Uterus (tissue), 4 donors: ENCODE results near the gene DPP10. TPM values are rescaled to one million over a fixed set of nuclear protein-coding genes. Genes with fewer than 3 reads are reported as not detected.

Experiments used
- DNase-seq, 2 donors: peaks; one replicate each; pipeline ENCODE4 v3.0.0-alpha.2; 2019 to 2020
- H3K27ac ChIP-seq, 2 donors: fragments of 200-600 bp; sonication (generic); 1 replicate in 1 of 2; 2 replicates in 1 of 2; pipeline ENCODE4 v1.5.1; 2016 to 2018
- H3K27me3 ChIP-seq, 2 donors: fragments of 200-600 bp; sonication (generic); one replicate each; pipeline ENCODE4 v1.5.1; 2018 to 2019; ENCODE audit warnings: control low read depth in 1 of 2
- H3K36me3 ChIP-seq, 2 donors: fragments of 200-600 bp; sonication (generic); one replicate each; pipeline ENCODE4 v1.5.1; 2019; ENCODE audit warnings: control low read depth in 1 of 2
- H3K4me1 ChIP-seq, 2 donors: fragments of 200-600 bp; sonication (generic); one replicate each; pipeline ENCODE4 v1.5.1; 2018 to 2019; ENCODE audit warnings: control low read depth in 1 of 2
- H3K4me3 ChIP-seq, 2 donors: fragments of 200-600 bp; sonication (generic); 1 replicate in 1 of 2; 2 replicates in 1 of 2; pipeline ENCODE4 v1.5.1; 2018 to 2019; ENCODE audit warnings: mild to moderate bottlenecking in 1 of 2
- H3K9me3 ChIP-seq, 2 donors: fragments of 200-600 bp; sonication (generic); one replicate each; pipeline ENCODE4 v1.5.1; 2019; ENCODE audit warnings: control low read depth in 1 of 2
- CTCF ChIP-seq, 4 experiments: fragments of 200-600 bp in 2 of 4; fragments of 450-650 bp in 2 of 4; sonication (generic) in 2 of 4; IDR thresholded peaks; one replicate each; pipeline ENCODE4 v1.5.1; 2016 to 2019; ENCODE audit warnings: antibody characterized with exemption in 4 of 4, mild to moderate bottlenecking in 2 of 4, moderate library complexity in 1 of 4
- POLR2A ChIP-seq, 2 donors: fragments of 450-650 bp; IDR thresholded peaks; one replicate each; pipeline ENCODE4 v1.6.1; 2016; ENCODE audit warnings: antibody characterized with exemption in 2 of 2, mild to moderate bottlenecking in 1 of 2, moderate library complexity in 1 of 2
- intact Hi-C: fragments of 100-400 bp; cut with DNase I; formaldehyde crosslinking; loops from one replicate; pipeline ENCODE4 v1.15.1; 2023; ENCODE audit warnings: low total_unique reads
- total RNA-seq, 4 donors: library from RNA; depleted of rRNA in 3 of 4; stranded (reverse); fragments of >200 nt in 3 of 4; gene quantifications; one replicate each; pipeline versions ENCODE4 v1.1.0 to v1.2.4, GENCODE V29; 2014 to 2023
- donor health status: DM: yes; HTN: yes; CAD: no.

DPP10 gene
- total RNA-seq, 4 donors from 2014 or later, result 33.0 TPM; not detected in 3

- H3K4me1 ChIP-seq, result no peaks in the 10 kb centered on the region
- H3K9me3 ChIP-seq, result no peaks in the 10 kb centered on the region
- TF ChIP-seq POLR2A (IDR thresholded peaks at IDR 0.05) (no peak), CTCF (IDR thresholded peaks at IDR 0.05) (no peak)
- H3K36me3 ChIP-seq, result no peaks in the 10 kb centered on the region
- no peaks in the 10 kb centered on the region for H3K27me3 ChIP-seq
- no peak overlapping the region for H3K27ac ChIP-seq
- H3K4me3 ChIP-seq, result no peak overlapping the region
- intact Hi-C loops, result no loop called here
- no peak for DNase-seq
Observed at GRCh38 chr2:115034801-115035200, 592.4 kb downstream of the DPP10 start.

GRCh38 chr2:115036818-115037217, 594.4 kb downstream of the DPP10 start:
- no peak overlapping the region for H3K27ac ChIP-seq
- intact Hi-C loops, result no loop called here
- no peaks in the 10 kb centered on the region for H3K9me3 ChIP-seq
- no peaks in the 10 kb centered on the region for H3K36me3 ChIP-seq
- no peaks in the 10 kb centered on the region for H3K4me1 ChIP-seq
- H3K4me3 ChIP-seq, result no peak overlapping the region
- no peak for DNase-seq
- H3K27me3 ChIP-seq, result no peaks in the 10 kb centered on the region
- TF ChIP-seq POLR2A (IDR thresholded peaks at IDR 0.05), result no peak
- no peak for TF ChIP-seq CTCF (IDR thresholded peaks at IDR 0.05)

- intact Hi-C loops, result no loop called here
- TF ChIP-seq CTCF (IDR thresholded peaks at IDR 0.05) (no peak), POLR2A (IDR thresholded peaks at IDR 0.05) (no peak)
- H3K27me3 ChIP-seq, result no peaks in the 10 kb centered on the region
- H3K9me3 ChIP-seq, result no peaks in the 10 kb centered on the region
- DNase-seq, result no peak
- no peak overlapping the region for H3K4me3 ChIP-seq
- no peak overlapping the region for H3K27ac ChIP-seq
- H3K36me3 ChIP-seq, result no peaks in the 10 kb centered on the region
- no peaks in the 10 kb centered on the region for H3K4me1 ChIP-seq
Observed at GRCh38 chr2:115057473-115057872, 615.0 kb downstream of the DPP10 start.

GRCh38 chr2:115070002-115070401, 627.6 kb downstream of the DPP10 start:
- DNase-seq, result no peak
- intact Hi-C loops, result no loop called here
- Histone ChIP-seq H3K27me3 (no peaks in the 10 kb centered on the region), H3K4me3 (no peak overlapping the region), H3K27ac (no peak overlapping the region), H3K36me3 (no peaks in the 10 kb centered on the region), H3K9me3 (no peaks in the 10 kb centered on the region), H3K4me1 (no peaks in the 10 kb centered on the region)
- TF ChIP-seq CTCF (IDR thresholded peaks at IDR 0.05), result no peak
- TF ChIP-seq POLR2A (IDR thresholded peaks at IDR 0.05), result no peak

GRCh38 chr2:115071534-115071933, 629.1 kb downstream of the DPP10 start:
- intact Hi-C loops, result no loop called here
- DNase-seq, result no peak
- no peak for TF ChIP-seq POLR2A (IDR thresholded peaks at IDR 0.05)

GRCh38 chr2:115075800-115076199, 633.4 kb downstream of the DPP10 start:
- intact Hi-C loops, result no loop called here
- Histone ChIP-seq H3K9me3 (no peaks in the 10 kb centered on the region), H3K27ac (no peak overlapping the region), H3K27me3 (no peaks in the 10 kb centered on the region), H3K36me3 (no peaks in the 10 kb centered on the region), H3K4me3 (no peak overlapping the region), H3K4me1 (no peaks in the 10 kb centered on the region)
- no peak for DNase-seq
- no peak for TF ChIP-seq POLR2A (IDR thresholded peaks at IDR 0.05)
- TF ChIP-seq CTCF (IDR thresholded peaks at IDR 0.05), result no peak

More at GRCh38 chr2:115071534-115071933, 629.1 kb downstream of the DPP10 start:
- H3K27ac ChIP-seq, result no peak overlapping the region
- H3K9me3 ChIP-seq, result no peaks in the 10 kb centered on the region
- H3K27me3 ChIP-seq, result no peaks in the 10 kb centered on the region
- H3K36me3 ChIP-seq, result no peaks in the 10 kb centered on the region
- no peaks in the 10 kb centered on the region for H3K4me1 ChIP-seq
- H3K4me3 ChIP-seq, result no peak overlapping the region
